CD14-positive monocyte (primary cell): Measurements from ENCODE around the gene TSPAN11. TPM values are rescaled to one million over a fixed set of nuclear protein-coding genes. Genes with fewer than 3 reads are reported as not detected.
"Not testable (repeated sequence)": the region's sequence is repeated elsewhere in the genome, so short reads cannot be mapped to it uniquely, and the experiment has no call there.

ENCODE experiments used
- DNase-seq, 3 donors: peaks; one replicate each; pipeline ENCODE4 v3.0.0-alpha.2; 2011 to 2022
- H2AFZ ChIP-seq: 2 replicates; pipeline ENCODE4 v1.6.0; 2012; ENCODE audit warnings: mild to moderate bottlenecking, low read depth, low read length, inconsistent platforms; ENCODE audit not compliant: insufficient read depth, poor library complexity, severe bottlenecking
- H3K27ac ChIP-seq, 2 donors: 1 replicate in 1 of 2; 2 replicates in 1 of 2; pipeline ENCODE4 v1.5.1; 2012 to 2013; ENCODE audit warnings: low read length in 2 of 2, control low read depth in 1 of 2, inconsistent platforms in 1 of 2, low read depth in 1 of 2, mild to moderate bottlenecking in 1 of 2
- H3K27me3 ChIP-seq, 2 donors: one replicate each; pipeline versions ENCODE4 v1.6.0 to v1.6.1; 2011 to 2013; ENCODE audit warnings: low read length in 2 of 2; ENCODE audit not compliant: control insufficient read depth in 2 of 2, insufficient read depth in 2 of 2
- H3K36me3 ChIP-seq, 2 donors: replicated peaks in 1 of 2; 1 replicate in 1 of 2; 2 replicates in 1 of 2; pipeline versions ENCODE4 v1.5.1 to v1.6.1; 2012 to 2013; ENCODE audit warnings: low read length in 2 of 2, control low read depth in 1 of 2, inconsistent platforms in 1 of 2, mild to moderate bottlenecking in 1 of 2; ENCODE audit not compliant: insufficient read depth in 2 of 2, control insufficient read depth in 1 of 2
- H3K4me1 ChIP-seq, 2 donors: 1 replicate in 1 of 2; 2 replicates in 1 of 2; pipeline versions ENCODE4 v1.5.1 to v1.6.1; 2012 to 2013; ENCODE audit warnings: low read length in 2 of 2, control low read depth in 1 of 2, inconsistent platforms in 1 of 2, mild to moderate bottlenecking in 1 of 2, moderate library complexity in 1 of 2; ENCODE audit not compliant: insufficient read depth in 2 of 2, control insufficient read depth in 1 of 2
- H3K4me2 ChIP-seq: replicated peaks from 2 replicates; pipeline ENCODE3; 2012; ENCODE audit warnings: low read length, moderate library complexity, mild to moderate bottlenecking; ENCODE audit not compliant: poor library complexity, severe bottlenecking; ENCODE audit errors: extremely low read depth
- H3K4me3 ChIP-seq, 3 experiments: fragments of 200-600 bp in 1 of 3; sonication (generic) in 1 of 3; replicated peaks in 1 of 3; 1 replicate in 2 of 3; 2 replicates in 1 of 3; pipeline ENCODE4 v1.5.1; 2011 to 2013; ENCODE audit warnings: low read length in 3 of 3, mild to moderate bottlenecking in 3 of 3, control low read depth in 2 of 3, low read depth in 2 of 3, inconsistent platforms in 1 of 3, moderate library complexity in 1 of 3
- H3K79me2 ChIP-seq: 2 replicates; pipeline ENCODE4 v1.6.0; 2012; ENCODE audit warnings: mild to moderate bottlenecking, control low read depth, inconsistent platforms, low read length, moderate library complexity; ENCODE audit not compliant: insufficient read depth
- H3K9ac ChIP-seq: 2 replicates; pipeline ENCODE4 v1.6.0; 2017; ENCODE audit warnings: low read length, mild to moderate bottlenecking; ENCODE audit not compliant: insufficient read depth, poor library complexity, severe bottlenecking
- H3K9me3 ChIP-seq, 2 donors: replicated peaks in 1 of 2; 1 replicate in 1 of 2; 2 replicates in 1 of 2; pipeline versions ENCODE4 v1.5.1 to v1.6.1; 2012 to 2013; ENCODE audit warnings: low read length in 2 of 2, control low read depth in 1 of 2; ENCODE audit not compliant: control insufficient read depth in 1 of 2, insufficient read depth in 1 of 2
- H4K20me1 ChIP-seq: 2 replicates; pipeline ENCODE4 v1.6.0; 2012; ENCODE audit warnings: mild to moderate bottlenecking, low read length, control low read depth, moderate library complexity; ENCODE audit not compliant: insufficient read depth
- H3K27ac Mint-ChIP-seq, 7 donors: one replicate each; pipeline ENCODE4 v1.8.0; 2020; ENCODE audit warnings: mild to moderate bottlenecking in 7 of 7, mixed read lengths in 7 of 7, moderate library complexity in 6 of 7, inconsistent platforms in 2 of 7
- H3K27me3 Mint-ChIP-seq, 3 donors: one replicate each; pipeline ENCODE4 v1.8.0; 2021 to 2022; ENCODE audit warnings: low read depth in 3 of 3, mild to moderate bottlenecking in 3 of 3, mixed read lengths in 3 of 3, moderate library complexity in 3 of 3, inconsistent platforms in 1 of 3
- H3K36me3 Mint-ChIP-seq, 2 donors: one replicate each; pipeline ENCODE4 v1.8.0; 2020; ENCODE audit warnings: mixed read lengths in 2 of 2, inconsistent platforms in 1 of 2, mild to moderate bottlenecking in 1 of 2
- H3K4me1 Mint-ChIP-seq: one replicate; pipeline ENCODE4 v1.8.0; 2020; ENCODE audit warnings: mild to moderate bottlenecking, mixed read lengths
- H3K4me3 Mint-ChIP-seq, 2 donors: one replicate each; pipeline ENCODE4 v1.8.0; 2020; ENCODE audit warnings: mild to moderate bottlenecking in 2 of 2, mixed read lengths in 2 of 2, moderate library complexity in 1 of 2
- H3K9me3 Mint-ChIP-seq, 7 donors: one replicate each; pipeline ENCODE4 v1.8.0; 2020 to 2022; ENCODE audit warnings: mixed read lengths in 7 of 7, mild to moderate bottlenecking in 6 of 7, moderate library complexity in 6 of 7, inconsistent platforms in 2 of 7
- WGBS: methylation state at CpG from one replicate; pipeline ENCODE4 v1.1.5; 2013; ENCODE audit warnings: missing lambda C conversion rate; ENCODE audit not compliant: insufficient coverage; 5-methylcytosine and 5-hydroxymethylcytosine counted together
- intact Hi-C, 2 donors: fragments of 100-400 bp; cut with micrococcal nuclease; formaldehyde crosslinking; loops; one replicate each; pipeline versions ENCODE4 v1.15.0 to v1.15.1; 2023
- polyA plus RNA-seq, 3 donors: library from polyadenylated mRNA; depleted of rRNA in 1 of 3; unstranded in 2 of 3; stranded (reverse) in 1 of 3; fragments of 300-500 nt in 2 of 3; fragments of >200 nt in 1 of 3; fragmentation: Illumina TruSeq in 2 of 3; gene quantifications; 1 replicate in 2 of 3; 2 replicates in 1 of 3; pipeline ENCODE4 v1.2.3, GENCODE V29; 2012 to 2021
- TF ChIP-seq, protein P1 (sequence below): fragments of 200-600 bp; IDR thresholded peaks from one replicate; pipeline ENCODE4 v1.8.0; 2022; ENCODE audit warnings: antibody characterized with exemption, mild to moderate bottlenecking

The TSPAN11 gene
- polyA plus RNA-seq, 3 donors = not detected

DNA sequence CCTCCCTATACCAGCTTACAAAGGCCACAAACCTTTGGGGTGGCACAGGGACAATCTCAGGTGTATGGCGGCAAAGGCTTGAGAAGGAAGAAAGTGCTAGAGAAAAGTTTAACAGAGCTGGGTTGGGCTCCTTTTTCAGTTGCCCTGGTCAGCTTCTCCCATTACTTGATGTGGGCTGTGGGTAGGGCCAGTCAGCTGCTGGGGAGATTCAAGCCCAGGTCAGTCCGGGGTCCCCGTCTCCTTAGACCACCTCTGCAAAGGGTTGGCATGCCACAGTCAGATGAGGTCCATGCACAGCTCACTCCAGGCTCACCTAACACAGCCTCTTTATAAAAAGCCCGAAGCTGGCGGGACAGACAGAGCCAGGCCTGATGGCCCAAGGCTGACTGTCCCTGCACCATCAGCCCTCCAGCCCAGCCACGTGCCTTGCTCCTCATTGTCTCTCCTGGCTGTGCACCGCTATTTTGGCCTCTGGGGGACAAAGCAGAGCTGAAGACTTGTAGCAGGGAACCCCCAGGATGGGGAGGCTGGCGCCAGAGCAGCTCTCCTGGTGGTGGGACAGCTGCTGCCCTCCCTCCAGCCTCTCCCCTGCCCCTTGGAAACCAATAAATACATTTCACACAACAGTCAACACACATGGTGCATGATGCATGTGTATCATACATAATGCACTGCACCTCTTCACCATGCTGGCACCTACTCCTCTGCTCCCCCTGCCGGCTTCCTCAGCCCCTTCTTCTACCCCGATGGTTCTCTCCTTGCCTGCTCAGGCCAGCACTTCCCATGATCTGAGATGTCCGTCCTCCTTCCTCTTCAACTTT, 85.4 kb downstream of the TSPAN11 start:
- no peaks in the 10 kb centered on the region for H3K27me3 ChIP-seq
- Mint-ChIP-seq H3K36me3 (no peaks in the 10 kb centered on the region), H3K4me1 (no peaks in the 10 kb centered on the region), H3K27ac (no peak overlapping the region), H3K4me3 (no peak overlapping the region), H3K27me3 (peaks cover 0 to 6% (median 0%) of the 10 kb centered on the region in 3 donors), H3K9me3 (no peaks in the 10 kb centered on the region)
- no peak for DNase-seq
- H3K79me2 ChIP-seq = no peaks in the 10 kb centered on the region
- no peaks in the 10 kb centered on the region for H3K9me3 ChIP-seq
- H4K20me1 ChIP-seq = no peaks in the 10 kb centered on the region
- H3K36me3 ChIP-seq = no peaks in the 10 kb centered on the region
- H2AFZ ChIP-seq = no peak overlapping the region
- intact Hi-C loops = no loop called here
- no peak overlapping the region for H3K4me2 ChIP-seq
- H3K9ac ChIP-seq = no peak overlapping the region
- H3K4me3 ChIP-seq = no peak overlapping the region
- TF ChIP-seq, protein P1, sequence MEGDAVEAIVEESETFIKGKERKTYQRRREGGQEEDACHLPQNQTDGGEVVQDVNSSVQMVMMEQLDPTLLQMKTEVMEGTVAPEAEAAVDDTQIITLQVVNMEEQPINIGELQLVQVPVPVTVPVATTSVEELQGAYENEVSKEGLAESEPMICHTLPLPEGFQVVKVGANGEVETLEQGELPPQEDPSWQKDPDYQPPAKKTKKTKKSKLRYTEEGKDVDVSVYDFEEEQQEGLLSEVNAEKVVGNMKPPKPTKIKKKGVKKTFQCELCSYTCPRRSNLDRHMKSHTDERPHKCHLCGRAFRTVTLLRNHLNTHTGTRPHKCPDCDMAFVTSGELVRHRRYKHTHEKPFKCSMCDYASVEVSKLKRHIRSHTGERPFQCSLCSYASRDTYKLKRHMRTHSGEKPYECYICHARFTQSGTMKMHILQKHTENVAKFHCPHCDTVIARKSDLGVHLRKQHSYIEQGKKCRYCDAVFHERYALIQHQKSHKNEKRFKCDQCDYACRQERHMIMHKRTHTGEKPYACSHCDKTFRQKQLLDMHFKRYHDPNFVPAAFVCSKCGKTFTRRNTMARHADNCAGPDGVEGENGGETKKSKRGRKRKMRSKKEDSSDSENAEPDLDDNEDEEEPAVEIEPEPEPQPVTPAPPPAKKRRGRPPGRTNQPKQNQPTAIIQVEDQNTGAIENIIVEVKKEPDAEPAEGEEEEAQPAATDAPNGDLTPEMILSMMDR = no peak
- H3K27ac ChIP-seq = no peak overlapping the region
- WGBS = 84% methylated on average over 10 of the region's 11 CpGs
- H3K4me1 ChIP-seq = no peaks in the 10 kb centered on the region

DNA sequence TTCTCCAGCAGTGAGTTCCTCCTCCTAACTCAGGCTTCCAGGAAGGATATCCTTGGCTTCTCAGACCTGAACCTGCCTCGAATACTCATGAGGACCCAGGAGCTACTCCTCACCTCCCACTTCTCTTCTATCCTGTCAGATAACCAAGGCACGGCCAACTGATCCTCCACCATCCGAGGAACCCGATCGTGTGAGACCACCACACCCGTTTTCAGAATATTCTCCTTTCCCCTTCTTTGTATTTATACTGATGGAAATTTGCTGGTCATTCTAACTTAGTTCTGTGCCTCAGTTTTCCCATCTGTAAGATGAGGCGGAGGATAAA, 86.0 kb downstream of the TSPAN11 start:
- H3K4me3 ChIP-seq, H3K4me2 ChIP-seq, H4K20me1 ChIP-seq, intact Hi-C loops, H3K27me3 Mint-ChIP-seq, H3K4me3 Mint-ChIP-seq, H3K9ac ChIP-seq, H2AFZ ChIP-seq, H3K36me3 Mint-ChIP-seq, DNase-seq, H3K27ac Mint-ChIP-seq, H3K27me3 ChIP-seq, H3K9me3 ChIP-seq, H3K79me2 ChIP-seq, H3K4me1 ChIP-seq, H3K4me1 Mint-ChIP-seq, H3K36me3 ChIP-seq, H3K9me3 Mint-ChIP-seq, H3K27ac ChIP-seq: not testable (repeated sequence)
- no CpG with 5 or more reads among the region's 7 CpGs for WGBS
